SU-DHL-6 (cell line): ENCODE data around the gene EHBP1.

Source experiments
- H2AFZ ChIP-seq: fragments of 200-600 bp; sonication (generic); 2 replicates; pipeline ENCODE4 v1.6.1; 2014; ENCODE audit warnings: low read depth, mild to moderate bottlenecking, moderate library complexity, mixed read lengths, antibody characterized with exemption, low read length; ENCODE audit not compliant: severe bottlenecking
- H3F3A ChIP-seq: fragments of 200-600 bp; shearing (Covaris generic); 2 replicates; pipeline ENCODE4 v1.6.0; 2016; ENCODE audit warnings: antibody characterized with exemption, mild to moderate bottlenecking; ENCODE audit not compliant: insufficient read depth
- H3K27ac ChIP-seq: fragments of 200-600 bp; sonication (generic); 2 replicates; pipeline ENCODE4 v1.5.1; 2016; ENCODE audit warnings: low read depth, mild to moderate bottlenecking, low read length, moderate library complexity, mixed read lengths
- H3K27me3 ChIP-seq: fragments of 200-600 bp; sonication (generic), shearing (Covaris generic); 2 replicates; pipeline ENCODE4 v1.6.0; 2014; ENCODE audit warnings: mild to moderate bottlenecking, low read length
- H3K36me3 ChIP-seq: fragments of 200-600 bp; sonication (generic); 2 replicates; pipeline ENCODE4 v1.6.1; 2014; ENCODE audit warnings: mild to moderate bottlenecking, low read length, mixed read lengths
- H3K4me2 ChIP-seq: fragments of 300-600, 200-600 bp; shearing (Covaris generic), sonication (generic); 2 replicates; pipeline ENCODE4 v1.6.0; 2014; ENCODE audit warnings: low read length, low read depth, mild to moderate bottlenecking; ENCODE audit not compliant: poor library complexity, severe bottlenecking
- H3K4me3 ChIP-seq: fragments of 200-600 bp; sonication (generic); 2 replicates; pipeline ENCODE4 v1.5.1; 2014; ENCODE audit warnings: antibody characterized with exemption, low read length, mild to moderate bottlenecking, mixed read lengths; ENCODE audit not compliant: insufficient read depth, poor library complexity, severe bottlenecking
- H3K79me2 ChIP-seq: fragments of 200-600 bp; sonication (generic); 2 replicates; pipeline ENCODE4 v1.6.1; 2014; ENCODE audit warnings: mild to moderate bottlenecking, low read length, moderate library complexity; ENCODE audit not compliant: insufficient read depth
- H3K9ac ChIP-seq: fragments of 200-600 bp; sonication (generic); 2 replicates; pipeline ENCODE4 v1.7.0; 2014; ENCODE audit warnings: mild to moderate bottlenecking, low read length
- H3K9me2 ChIP-seq: fragments of 200-600 bp; sonication (generic); replicated peaks from 2 replicates; pipeline ENCODE4 v1.6.1; 2014; ENCODE audit warnings: low read length; ENCODE audit not compliant: insufficient read depth
- H3K9me3 ChIP-seq: fragments of 200-600 bp; sonication (generic); 2 replicates; pipeline ENCODE4 v1.6.1; 2014; ENCODE audit warnings: low read length, mixed read lengths; ENCODE audit not compliant: insufficient read depth
- H4K20me1 ChIP-seq: fragments of 200-600 bp; sonication (generic); 2 replicates; pipeline ENCODE4 v1.6.1; 2014; ENCODE audit warnings: low read depth, mild to moderate bottlenecking, antibody characterized with exemption, low read length, moderate library complexity, mixed read lengths
- CTCF ChIP-seq: fragments of 200-600 bp; sonication (generic); IDR thresholded peaks from one replicate; pipeline ENCODE4 v1.5.1; 2017; ENCODE audit warnings: antibody characterized with exemption, mild to moderate bottlenecking, low read length, moderate library complexity; ENCODE audit not compliant: insufficient read depth, poor library complexity, severe bottlenecking
- EZH2phosphoT487 ChIP-seq: fragments of 200-600 bp; sonication (generic), shearing (Covaris generic); conservative IDR thresholded peaks from 2 replicates; pipeline ENCODE4 v1.6.1; 2018; ENCODE audit warnings: mild to moderate bottlenecking, antibody characterized with exemption, low read length, moderate library complexity, mixed read lengths

EHBP1 gene

GRCh38 chr2:62789518-62789917 lies 84.0 kb downstream of the EHBP1 start:
- Histone ChIP-seq H3K9me2 (no peaks in the 10 kb centered on the region), H3K27ac (no peak overlapping the region), H3F3A (no peaks in the 10 kb centered on the region; the same call in 1 of the 2 replicates), H4K20me1 (0 out of 2 replicates have a peak, but pooled peaks cover 6% of the 10 kb centered on the region), H3K27me3 (no peaks in the 10 kb centered on the region), H3K9me3 (no peaks in the 10 kb centered on the region), H2AFZ (no peak overlapping the region), H3K4me2 (no peak overlapping the region), H3K9ac (no peak overlapping the region), H3K36me3 (no peaks in the 10 kb centered on the region), H3K4me3 (no peak overlapping the region), H3K79me2 (no peaks in the 10 kb centered on the region)
- no peak for TF ChIP-seq EZH2phosphoT487
- TF ChIP-seq CTCF = no peak

DNA sequence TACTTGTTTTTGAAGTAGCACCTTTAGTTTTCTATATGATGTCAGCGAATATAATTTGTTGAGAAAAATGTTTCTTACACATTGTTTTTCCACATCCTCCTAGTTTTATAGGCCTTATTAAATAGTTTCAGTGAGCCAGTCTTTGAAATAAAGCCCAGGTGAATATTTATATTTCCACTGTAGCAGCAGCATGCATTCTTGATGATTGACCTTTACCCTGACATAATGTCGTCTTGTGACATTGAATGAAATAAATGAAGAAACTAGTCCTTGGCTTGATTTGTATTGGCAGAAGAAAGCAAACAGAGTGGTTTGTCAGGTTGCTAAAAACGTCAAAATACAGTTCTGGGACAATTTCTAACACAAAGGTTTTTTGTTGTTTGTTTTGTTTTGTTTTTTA lies 84.4 kb downstream of the EHBP1 start:
- 0 out of 2 replicates have a peak, but pooled peaks cover 6% of the 10 kb centered on the region for H4K20me1 ChIP-seq
- H2AFZ ChIP-seq = no peak overlapping the region
- no peaks in the 10 kb centered on the region; the same call in 1 of the 2 replicates for H3F3A ChIP-seq
- H3K4me3 ChIP-seq = no peak overlapping the region
- H3K27me3 ChIP-seq = no peaks in the 10 kb centered on the region
- no peaks in the 10 kb centered on the region for H3K9me3 ChIP-seq
- H3K36me3 ChIP-seq = no peaks in the 10 kb centered on the region
- no peak overlapping the region for H3K4me2 ChIP-seq
- H3K9me2 ChIP-seq = no peaks in the 10 kb centered on the region
- TF ChIP-seq EZH2phosphoT487 = no peak
- no peak for TF ChIP-seq CTCF
- no peaks in the 10 kb centered on the region for H3K79me2 ChIP-seq
- H3K27ac ChIP-seq = no peak overlapping the region
- no peak overlapping the region for H3K9ac ChIP-seq

DNA sequence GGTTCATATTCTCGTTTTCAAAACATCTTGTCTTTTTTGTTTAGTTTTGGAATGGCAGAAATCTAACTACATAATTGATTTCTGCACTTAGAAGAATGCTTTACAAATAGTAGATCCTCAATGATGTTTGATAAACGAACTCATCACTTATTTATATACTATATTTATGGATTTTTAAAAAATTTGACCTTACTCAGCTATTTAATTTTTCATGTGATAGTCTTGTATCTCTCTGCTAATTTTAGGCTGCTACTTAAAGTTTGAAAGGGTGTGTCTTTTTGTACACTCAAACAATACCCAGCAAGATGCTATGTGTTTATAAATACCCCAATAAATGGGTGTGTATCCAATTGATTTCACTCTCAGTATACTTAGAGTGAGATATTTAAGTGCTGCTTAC lies 86.9 kb downstream of the EHBP1 start:
- Histone ChIP-seq H3K27me3 (no peaks in the 10 kb centered on the region), H3K4me2 (no peak overlapping the region), H3K79me2 (no peaks in the 10 kb centered on the region), H2AFZ (no peak overlapping the region), H3K4me3 (no peak overlapping the region), H3K9ac (no peak overlapping the region), H3K9me2 (no peaks in the 10 kb centered on the region), H3K27ac (no peak overlapping the region), H3F3A (no peaks in the 10 kb centered on the region; the same call in 1 of the 2 replicates), H3K9me3 (no peaks in the 10 kb centered on the region), H3K36me3 (no peaks in the 10 kb centered on the region), H4K20me1 (0 out of 2 replicates have a peak, but pooled peaks cover 6% of the 10 kb centered on the region)
- TF ChIP-seq EZH2phosphoT487 = no peak
- no peak for TF ChIP-seq CTCF
